ENCODE measurements around the gene PPP6R1. TPM values are rescaled to one million over a fixed set of nuclear protein-coding genes. Genes with fewer than 3 reads are reported as not detected.

The PPP6R1 gene
- total RNA-seq, 1 donor from 2014 or later = 220 TPM

- Mint-ChIP-seq H3K36me3 (ENCODE audit: low read depth) (peaks cover 77% of the 10 kb centered on the region), H3K27me3 (no peaks in the 10 kb centered on the region), H3K4me3 (no peak overlapping the region), H3K4me1 (no peaks in the 10 kb centered on the region), H3K9me3 (no peaks in the 10 kb centered on the region), H3K27ac (no peak overlapping the region)
- CTCF ChIA-PET = no interaction called here
- intact Hi-C loops (cut with micrococcal nuclease) = no loop called here
- ATAC-seq (ENCODE audit: low read depth) (no peak), DNase-seq (no peak)
- no peak for TF ChIP-seq CTCF (IDR thresholded peaks at IDR 0.05)
- POLR2A ChIA-PET = no interaction called here
Measured at GRCh38 chr19:55230780-55231179, 28.0 kb downstream of the PPP6R1 start.

GRCh38 chr19:55230329-55230728 is 28.5 kb downstream of the PPP6R1 start:
- Mint-ChIP-seq H3K4me1 (peaks cover 3% of the 10 kb centered on the region), H3K27ac (no peak overlapping the region), H3K36me3 (ENCODE audit: low read depth) (peaks cover 80% of the 10 kb centered on the region), H3K9me3 (no peaks in the 10 kb centered on the region), H3K4me3 (no peak overlapping the region), H3K27me3 (no peaks in the 10 kb centered on the region)
- intact Hi-C loops (cut with micrococcal nuclease) = no loop called here
- TF ChIP-seq CTCF (IDR thresholded peaks at IDR 0.05) = no peak
- DNase-seq (no peak), ATAC-seq (ENCODE audit: low read depth) (no peak)
- CTCF ChIA-PET = no interaction called here
- POLR2A ChIA-PET = no interaction called here

DNA sequence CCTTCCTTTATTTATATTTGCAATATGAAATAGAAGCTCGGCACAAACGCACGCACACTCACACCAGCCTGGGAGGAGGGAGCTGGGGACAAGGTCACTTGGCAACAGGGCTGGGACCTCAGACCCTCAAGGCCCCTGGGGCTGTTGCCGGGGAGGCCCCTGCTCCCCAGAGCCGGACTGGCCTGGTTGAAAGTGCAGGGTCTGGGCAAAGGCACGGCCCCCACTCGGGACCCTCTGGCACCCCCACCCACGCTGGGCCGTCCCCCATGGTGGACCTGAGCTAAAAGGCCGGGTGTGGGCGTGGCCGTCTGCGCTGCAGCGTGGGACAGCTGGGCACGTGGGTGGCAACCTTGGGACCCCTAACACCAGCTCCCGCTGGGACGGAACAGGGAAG is 29.0 kb downstream of the PPP6R1 start:
- ChIA-PET POLR2A (interaction anchor here (0.5 kb wide), 1 partner anchor 31 kb away, joined by 6 read pairs; no protein-coding TSS in a partner anchor), CTCF (no interaction called here)
- Mint-ChIP-seq H3K4me3 (no peak overlapping the region), H3K9me3 (no peaks in the 10 kb centered on the region), H3K36me3 (ENCODE audit: low read depth) (peaks cover 76% of the 10 kb centered on the region), H3K4me1 (peaks cover 3% of the 10 kb centered on the region), H3K27me3 (no peaks in the 10 kb centered on the region), H3K27ac (no peak overlapping the region)
- no peak for ATAC-seq (ENCODE audit: low read depth)
- no peak for TF ChIP-seq CTCF (IDR thresholded peaks at IDR 0.05)
- intact Hi-C loops (cut with micrococcal nuclease) = no loop called here
- no peak for DNase-seq

GRCh38 chr19:55229145-55229788 is 29.6 kb downstream of the PPP6R1 start:
- Mint-ChIP-seq H3K36me3 (ENCODE audit: low read depth) (peaks cover 72% of the 10 kb centered on the region), H3K27me3 (no peaks in the 10 kb centered on the region), H3K9me3 (no peaks in the 10 kb centered on the region), H3K4me1 (peaks cover 3% of the 10 kb centered on the region), H3K4me3 (no peak overlapping the region), H3K27ac (no peak overlapping the region)
- no peak for DNase-seq
- no peak for ATAC-seq (ENCODE audit: low read depth)
- intact Hi-C loops (cut with micrococcal nuclease) = no loop called here
- POLR2A ChIA-PET = interaction anchor here (0.5 kb wide), 1 partner anchor 31 kb away, joined by 6 read pairs; no protein-coding TSS in a partner anchor
- no peak for TF ChIP-seq CTCF (IDR thresholded peaks at IDR 0.05)
- CTCF ChIA-PET = no interaction called here

DNA sequence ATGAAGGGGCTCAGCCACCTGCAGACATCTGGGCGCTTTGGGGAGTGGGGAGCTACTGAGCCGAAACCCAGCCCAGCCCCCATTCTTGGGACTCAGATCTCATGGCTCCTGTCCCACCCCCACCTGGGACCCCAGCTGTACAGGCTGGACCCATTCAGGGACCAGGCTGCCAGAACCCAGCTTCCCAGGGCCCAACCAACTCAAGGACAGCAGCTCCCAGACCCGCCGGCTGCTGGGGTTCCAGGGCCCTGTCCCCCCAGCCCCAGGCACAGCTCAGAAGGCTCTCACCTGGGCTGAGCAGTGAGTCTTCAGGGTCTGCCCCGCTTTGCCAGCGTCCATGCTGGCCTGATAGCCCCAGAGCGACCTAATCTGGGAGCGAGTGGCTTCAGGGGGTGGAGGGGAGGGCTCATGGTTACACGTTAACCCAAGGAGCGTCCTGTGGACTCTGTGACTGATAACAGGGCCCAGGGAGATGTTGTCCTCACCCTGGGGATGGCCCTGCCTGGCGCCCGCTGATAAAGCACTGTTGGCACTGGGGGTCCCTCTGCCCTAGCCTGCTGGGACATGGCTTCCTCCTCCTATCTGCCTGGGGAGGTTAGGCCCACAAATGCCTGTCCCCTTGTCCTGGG is 30.3 kb downstream of the PPP6R1 start, which contains the start of gene TMEM86B:
Gene TMEM86B, minus strand, starts transcription at position 361 of the 629 bp plus-strand sequence. Its CDS starts 22 bp downstream, at position 339.
- CTCF ChIA-PET = no interaction called here
- H3K36me3 Mint-ChIP-seq (ENCODE audit: low read depth) = peaks cover 68% of the 10 kb centered on the region

More for the DNA sequence above, 30.3 kb downstream of the PPP6R1 start, which contains the start of gene TMEM86B:
- TF ChIP-seq CTCF (IDR thresholded peaks at IDR 0.05) = no peak
- H3K4me1 Mint-ChIP-seq = peaks cover 3% of the 10 kb centered on the region
- no peak within 1 kb of the TSS for H3K27ac Mint-ChIP-seq
- intact Hi-C loops (cut with micrococcal nuclease) = no loop called here
- no peak for DNase-seq
- no peaks in the 10 kb centered on the region for H3K27me3 Mint-ChIP-seq
- POLR2A ChIA-PET = no interaction called here
- ATAC-seq (ENCODE audit: low read depth) = no peak
- H3K9me3 Mint-ChIP-seq = no peaks in the 10 kb centered on the region
- no peak within 1 kb of the TSS for H3K4me3 Mint-ChIP-seq

All from activated B cell treated with CpG ODN at 0.5 μM for 24 hours (primary cell).